Psoas muscle (tissue), 8 donors: ENCODE results near the gene MAST2. TPM values are rescaled to one million over a fixed set of nuclear protein-coding genes. Genes with fewer than 3 reads are reported as not detected.
A peak's percentile ranks its signal among the peaks of the same experiment; 100 is the strongest.

ENCODE experiments used
- ATAC-seq, 4 donors: fragments of 200-7000 bp; cut with Tn5 transposase; one replicate each; pipeline ENCODE4 v1.9.1; 2020; ENCODE audit warnings: moderate library complexity in 3 of 4, mild to moderate bottlenecking in 2 of 4
- DNase-seq, 2 donors: peaks; one replicate each; pipeline ENCODE4 v3.0.0-alpha.2; 2020
- H3K27ac ChIP-seq: fragments of 200-600 bp; one replicate; pipeline ENCODE4 v1.8.0; 2022
- H3K27me3 ChIP-seq, 3 donors: fragments of 200-600 bp in 1 of 3; one replicate each; pipeline versions ENCODE4 v1.6.1 to v1.8.0; 2013 to 2022; ENCODE audit warnings: low read length in 2 of 3, mild to moderate bottlenecking in 2 of 3, moderate library complexity in 1 of 3; ENCODE audit not compliant: insufficient read depth in 3 of 3
- H3K36me3 ChIP-seq, 2 donors: fragments of 200-600 bp in 1 of 2; one replicate each; pipeline versions ENCODE4 v1.6.1 to v1.8.0; 2013 to 2022; ENCODE audit warnings: low read depth in 1 of 2, mild to moderate bottlenecking in 1 of 2, moderate library complexity in 1 of 2; ENCODE audit not compliant: insufficient read depth in 1 of 2
- H3K4me1 ChIP-seq: fragments of 200-600 bp; one replicate; pipeline ENCODE4 v1.8.0; 2022
- H3K4me3 ChIP-seq: fragments of 200-600 bp; one replicate; pipeline ENCODE4 v1.8.0; 2022; ENCODE audit warnings: mild to moderate bottlenecking
- H3K9me3 ChIP-seq: fragments of 200-600 bp; one replicate; pipeline ENCODE4 v1.8.0; 2022
- WGBS, 3 donors: extraction: QIAGEN DNeasy Blood & Tissue Kit; methylation state at CpG; one replicate each; pipeline versions ENCODE4 v1.1.6 to v1.1.7; 2013; 5-methylcytosine and 5-hydroxymethylcytosine counted together
- intact Hi-C, 2 donors: fragments of 100-400 bp; cut with DNase I; formaldehyde crosslinking; loops; one replicate each; pipeline versions ENCODE4 v1.11.0 to v1.14.2; 2022
- polyA plus RNA-seq, 3 donors: library from polyadenylated mRNA; stranded (reverse); fragments of 200-250 nt; gene quantifications; one replicate each; pipeline ENCODE4 v1.2.3, GENCODE V29; 2013
- total RNA-seq, 4 donors: library from RNA; stranded (reverse); fragmentation: NEBNext Ultra II Directional in 2 of 4; extraction: Animal tissue kit (Norgen Biotek cat#: 25700) in 2 of 4; gene quantifications; one replicate each; pipeline versions ENCODE4 v1.2.1 to v1.2.4, GENCODE V29; 2021 to 2023
- TF ChIP-seq, protein P1 (sequence below): fragments of 200-600 bp; IDR thresholded peaks from one replicate; pipeline ENCODE4 v1.8.0; 2022; ENCODE audit warnings: antibody characterized with exemption
- donor health status: healthy with polysubstance abuse.
- donor health status: DM: no; HTN: no; CAD: no; lungs with moderate emphysema.
- donor health status: Bipolar disorder and iron deficiency.
- donor health status: healthy.
- donor health status: DM: yes; HTN: yes; CAD: no.
- donor health status: DM: no; HTN: no; CAD: no.
- donor health status: DM: no; HTN: no; CAD: no.
- donor health status: DM: yes; HTN: yes; CAD: no.

Gene MAST2
- total and polyA plus RNA-seq, 7 donors: 97.8 to 266 (median 159) TPM

DNA sequence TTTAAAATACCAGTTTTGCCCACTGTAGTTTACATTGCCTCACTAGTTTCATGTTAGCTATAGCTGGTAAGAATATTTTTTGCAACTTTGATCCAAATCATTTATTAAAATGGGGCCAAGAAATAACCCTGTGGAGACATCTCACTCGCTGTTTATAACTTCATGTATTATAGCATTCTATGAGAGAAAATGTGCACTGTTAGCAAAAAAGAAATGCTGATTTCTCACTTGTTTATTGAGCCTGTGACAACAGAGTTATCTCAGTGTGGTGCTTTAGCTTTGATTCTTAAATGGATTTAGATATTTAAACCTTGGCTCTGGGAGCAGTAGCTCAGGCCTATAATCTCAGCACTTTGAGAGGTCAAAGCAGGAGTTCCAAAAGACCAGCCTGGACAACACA lies 201.1 kb downstream of the MAST2 start:
- DNase-seq (no peak), ATAC-seq (no peak)
- H3K4me1 ChIP-seq: no peaks in the 10 kb centered on the region
- intact Hi-C loops: no loop called here
- 98 to 100% (median 99%) methylated on average over 1 of the region's 1 CpG for WGBS, 3 donors
- H3K27ac ChIP-seq: no peak overlapping the region
- TF ChIP-seq, protein P1, sequence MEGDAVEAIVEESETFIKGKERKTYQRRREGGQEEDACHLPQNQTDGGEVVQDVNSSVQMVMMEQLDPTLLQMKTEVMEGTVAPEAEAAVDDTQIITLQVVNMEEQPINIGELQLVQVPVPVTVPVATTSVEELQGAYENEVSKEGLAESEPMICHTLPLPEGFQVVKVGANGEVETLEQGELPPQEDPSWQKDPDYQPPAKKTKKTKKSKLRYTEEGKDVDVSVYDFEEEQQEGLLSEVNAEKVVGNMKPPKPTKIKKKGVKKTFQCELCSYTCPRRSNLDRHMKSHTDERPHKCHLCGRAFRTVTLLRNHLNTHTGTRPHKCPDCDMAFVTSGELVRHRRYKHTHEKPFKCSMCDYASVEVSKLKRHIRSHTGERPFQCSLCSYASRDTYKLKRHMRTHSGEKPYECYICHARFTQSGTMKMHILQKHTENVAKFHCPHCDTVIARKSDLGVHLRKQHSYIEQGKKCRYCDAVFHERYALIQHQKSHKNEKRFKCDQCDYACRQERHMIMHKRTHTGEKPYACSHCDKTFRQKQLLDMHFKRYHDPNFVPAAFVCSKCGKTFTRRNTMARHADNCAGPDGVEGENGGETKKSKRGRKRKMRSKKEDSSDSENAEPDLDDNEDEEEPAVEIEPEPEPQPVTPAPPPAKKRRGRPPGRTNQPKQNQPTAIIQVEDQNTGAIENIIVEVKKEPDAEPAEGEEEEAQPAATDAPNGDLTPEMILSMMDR: no peak
- H3K9me3 ChIP-seq: no peaks in the 10 kb centered on the region
- no peaks in the 10 kb centered on the region for H3K27me3 ChIP-seq
- H3K36me3 ChIP-seq: peaks cover 10 to 99% of the 10 kb centered on the region in 2 donors
- H3K4me3 ChIP-seq: no peak overlapping the region

DNA sequence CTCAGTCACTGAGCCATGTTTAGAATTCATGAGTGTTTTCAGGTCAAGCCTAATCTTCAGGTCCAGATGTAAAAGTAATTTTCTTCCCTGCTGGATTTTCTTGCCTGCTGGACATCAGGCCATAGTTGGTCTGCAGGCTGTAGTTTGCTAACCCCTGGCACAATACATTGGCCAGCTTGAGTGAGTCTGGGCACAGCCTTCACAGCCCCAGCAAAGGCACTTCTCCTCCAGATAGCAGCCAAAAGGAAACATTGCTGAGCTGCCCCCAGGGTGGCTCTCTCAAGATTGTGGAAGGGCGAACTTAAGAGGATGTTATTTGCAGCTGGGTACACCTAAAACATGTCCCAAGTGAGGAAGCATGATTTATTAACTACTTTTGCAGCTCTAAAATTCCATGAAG lies 202.2 kb downstream of the MAST2 start:
- H3K36me3 ChIP-seq: peaks cover 17 to 99% of the 10 kb centered on the region in 2 donors
- 77 to 88% (median 84%) methylated on average over 1 of the region's 1 CpG for WGBS, 3 donors
- H3K4me1 ChIP-seq: no peaks in the 10 kb centered on the region
- DNase-seq: no peak
- no peak overlapping the region for H3K4me3 ChIP-seq
- no peaks in the 10 kb centered on the region for H3K9me3 ChIP-seq
- intact Hi-C loops: no loop called here
- ATAC-seq: no peak
- TF ChIP-seq, protein P1: no peak
- H3K27me3 ChIP-seq: no peaks in the 10 kb centered on the region
- H3K27ac ChIP-seq: no peak overlapping the region

DNA sequence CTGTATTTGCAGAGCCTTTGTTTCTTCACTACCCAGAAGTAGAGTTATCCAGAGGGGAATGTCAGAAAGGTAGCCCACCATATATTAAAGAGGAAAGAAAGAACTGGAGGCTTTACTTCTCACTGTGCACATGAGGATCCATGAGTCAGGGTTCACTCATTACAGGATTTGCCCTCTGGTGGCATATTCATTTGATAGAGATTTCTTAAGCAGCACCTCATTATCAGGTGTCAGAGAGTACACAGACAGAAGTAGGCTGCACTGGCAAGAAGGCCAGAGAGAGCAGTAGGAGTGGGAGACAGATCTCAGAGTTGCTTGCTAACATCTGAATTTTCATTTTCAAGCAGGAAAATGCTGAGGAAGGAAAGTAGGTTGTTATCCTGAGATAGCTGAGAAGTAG lies 205.2 kb downstream of the MAST2 start:
- no peaks in the 10 kb centered on the region for H3K27me3 ChIP-seq
- TF ChIP-seq, protein P1: no peak
- no peaks in the 10 kb centered on the region for H3K9me3 ChIP-seq
- DNase-seq: no peak
- peak in 2 of 4 donors; percentile 46 to 47 for ATAC-seq
- intact Hi-C loops: no loop called here
- peaks cover 19 to 100% of the 10 kb centered on the region in 2 donors for H3K36me3 ChIP-seq
- no peak overlapping the region for H3K27ac ChIP-seq
- no peaks in the 10 kb centered on the region for H3K4me1 ChIP-seq
- no peak overlapping the region for H3K4me3 ChIP-seq

DNA sequence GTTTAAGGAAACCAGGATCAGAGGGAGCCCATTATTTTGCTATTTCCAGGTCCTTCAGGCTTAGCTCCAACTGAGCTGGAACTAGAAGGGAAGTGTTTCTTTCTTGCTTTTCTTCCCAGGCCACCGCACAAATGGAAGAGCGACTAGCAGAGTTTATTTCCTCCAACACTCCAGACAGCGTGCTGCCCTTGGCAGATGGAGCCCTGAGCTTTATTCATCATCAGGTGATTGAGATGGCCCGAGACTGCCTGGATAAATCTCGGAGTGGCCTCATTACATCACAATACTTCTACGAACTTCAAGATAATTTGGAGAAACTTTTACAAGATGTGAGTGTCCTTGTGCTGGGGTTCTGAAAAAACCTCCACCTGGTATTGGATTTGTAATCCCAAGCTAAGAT lies 207.2 kb downstream of the MAST2 start:
- TF ChIP-seq, protein P1: no peak
- WGBS, 3 donors: 50 to 93% (median 86%) methylated on average over 6 of the region's 6 CpGs
- Histone ChIP-seq H3K4me3 (no peak overlapping the region), H3K9me3 (no peaks in the 10 kb centered on the region), H3K27ac (peak overlapping the region; percentile 30), H3K27me3 (no peaks in the 10 kb centered on the region), H3K36me3 (peaks cover 19 to 87% of the 10 kb centered on the region in 2 donors), H3K4me1 (no peaks in the 10 kb centered on the region)
- peak in 1 of 4 donors; percentile 20 for ATAC-seq
- DNase-seq: no peak
- intact Hi-C loops: no loop called here

DNA sequence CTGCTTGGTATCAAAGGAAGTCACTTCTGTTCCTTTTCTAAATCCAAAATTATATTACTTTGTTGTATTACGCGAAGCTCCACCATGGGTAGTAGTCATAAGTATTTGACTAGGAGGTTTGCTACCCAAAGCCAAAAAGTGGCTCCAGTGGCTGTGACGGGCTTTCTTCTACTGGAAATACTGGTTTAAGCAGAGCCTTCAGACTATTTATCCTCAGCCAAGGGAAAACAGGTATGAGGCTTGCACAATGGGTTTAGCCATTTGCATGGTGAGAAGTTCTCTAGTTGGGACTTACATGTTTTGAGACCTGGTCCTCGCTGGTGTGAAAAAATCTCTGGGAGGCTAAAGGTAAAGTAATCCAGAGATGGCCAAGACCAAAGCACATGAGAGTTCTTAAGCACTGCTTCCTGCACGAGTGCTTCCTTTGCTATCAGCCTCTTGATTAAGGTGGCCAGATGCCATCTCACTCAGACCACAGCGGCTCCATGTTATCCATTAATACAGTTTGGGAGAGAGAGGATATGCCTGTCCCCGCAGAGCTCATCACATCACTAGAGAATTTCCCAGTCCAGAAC lies 207.8 kb downstream of the MAST2 start:
- H3K27ac ChIP-seq: peak overlapping the region; percentile 30
- H3K27me3 ChIP-seq: no peaks in the 10 kb centered on the region
- ATAC-seq: no peak
- intact Hi-C loops: no loop called here
- H3K4me1 ChIP-seq: no peaks in the 10 kb centered on the region
- no peaks in the 10 kb centered on the region for H3K9me3 ChIP-seq
- TF ChIP-seq, protein P1: no peak
- no peak for DNase-seq
- no peak overlapping the region for H3K4me3 ChIP-seq
- peaks cover 19 to 81% of the 10 kb centered on the region in 2 donors for H3K36me3 ChIP-seq
- WGBS, 3 donors: 88 to 90% (median 89%) methylated on average over 7 of the region's 7 CpGs
